Measurements from ENCODE around the gene MIOS.
A peak's percentile ranks its signal among the peaks of the same experiment; 100 is the strongest.

The MIOS gene

DNA sequence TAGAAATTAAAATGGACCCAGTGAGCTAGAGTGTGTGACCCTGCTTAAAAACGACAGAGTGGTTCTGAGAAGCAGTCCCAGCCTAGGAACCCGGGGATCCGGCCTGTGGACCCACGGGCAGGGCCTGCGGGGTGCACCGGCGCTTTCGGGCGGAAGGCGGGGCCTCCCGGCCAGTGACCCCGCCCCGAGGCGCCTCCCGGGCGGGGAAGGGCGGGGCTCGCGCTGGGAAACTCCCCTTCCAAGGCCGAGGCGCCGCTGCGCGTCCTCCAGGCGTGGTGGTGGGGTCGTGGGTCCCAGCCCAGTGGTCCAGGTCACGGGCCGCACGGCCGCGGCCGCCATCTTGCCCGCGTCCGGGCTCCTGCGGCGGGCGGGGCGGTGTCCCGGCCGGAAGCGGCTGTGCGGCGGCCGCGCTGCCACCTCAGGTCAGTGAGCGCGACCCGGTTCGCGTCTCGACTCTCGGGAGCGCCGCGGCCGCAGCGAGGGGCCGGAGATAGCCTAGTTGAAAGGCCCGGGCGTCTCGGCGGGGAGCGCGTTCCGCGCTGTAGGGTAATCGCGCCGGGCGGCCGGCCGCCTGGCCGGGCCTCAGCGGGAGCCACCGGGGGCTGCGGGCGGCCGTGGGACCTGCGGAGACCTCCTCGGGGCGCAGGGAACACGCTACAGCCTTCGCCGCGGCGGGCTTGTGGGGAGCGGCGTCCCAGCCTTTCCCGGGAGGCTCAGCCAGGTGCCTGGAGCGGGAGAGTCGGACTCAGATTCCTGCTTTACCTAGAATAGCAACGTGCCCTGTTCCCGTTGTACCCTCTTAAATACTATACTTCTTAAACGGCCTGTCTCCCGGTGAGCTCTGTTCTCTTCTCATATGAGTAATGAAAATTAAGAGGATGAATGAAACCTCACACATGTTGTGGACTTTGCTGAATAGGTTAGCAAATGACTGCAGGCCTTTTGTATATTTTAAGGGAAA is at the start of gene MIOS:
TSS of gene MIOS (plus strand) at position 234 of the 961 bp plus-strand sequence. CDS start 5,592 bp downstream, outside the sequence.
- peak; percentile 50 for DNase-seq

DNA sequence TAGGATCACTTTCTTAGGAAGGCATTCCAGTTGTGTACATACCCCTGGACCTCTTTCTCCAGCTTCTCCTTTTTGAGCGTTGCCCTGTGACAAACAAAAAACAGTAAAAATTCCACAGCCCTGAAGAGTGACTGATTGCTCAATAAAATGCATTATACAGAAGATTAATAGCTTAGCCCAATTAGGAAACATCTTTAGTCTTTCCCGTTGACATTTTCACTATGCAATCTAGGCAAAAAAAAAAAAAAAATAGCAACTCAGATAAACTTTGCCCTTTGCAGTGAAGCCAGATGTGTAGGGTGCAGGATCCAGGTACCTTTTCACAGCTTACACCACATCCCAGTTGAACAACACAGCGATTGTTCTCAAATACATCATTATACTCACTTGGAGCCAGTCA is 48.9 kb upstream of the MIOS start:
- DNase-seq, result no peak

DNA sequence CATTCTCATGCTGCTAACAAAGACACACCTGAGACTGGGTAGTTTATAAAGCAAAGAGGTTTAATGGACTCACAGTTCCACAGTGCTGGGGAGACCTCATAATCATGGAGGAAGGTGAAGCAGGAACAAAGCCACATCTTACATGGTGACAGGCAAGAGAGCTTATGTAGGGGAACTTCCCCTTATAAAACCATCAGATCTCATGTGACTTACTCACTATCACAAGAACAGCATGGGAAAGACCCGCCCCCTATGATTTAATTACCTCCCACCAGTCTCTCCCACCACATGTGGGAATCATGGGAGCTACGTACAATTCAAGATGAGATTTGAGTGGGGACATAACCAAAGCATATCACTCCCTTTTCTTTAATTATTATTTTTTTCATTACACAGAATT is 47.6 kb upstream of the MIOS start:
- DNase-seq, result no peak

DNA sequence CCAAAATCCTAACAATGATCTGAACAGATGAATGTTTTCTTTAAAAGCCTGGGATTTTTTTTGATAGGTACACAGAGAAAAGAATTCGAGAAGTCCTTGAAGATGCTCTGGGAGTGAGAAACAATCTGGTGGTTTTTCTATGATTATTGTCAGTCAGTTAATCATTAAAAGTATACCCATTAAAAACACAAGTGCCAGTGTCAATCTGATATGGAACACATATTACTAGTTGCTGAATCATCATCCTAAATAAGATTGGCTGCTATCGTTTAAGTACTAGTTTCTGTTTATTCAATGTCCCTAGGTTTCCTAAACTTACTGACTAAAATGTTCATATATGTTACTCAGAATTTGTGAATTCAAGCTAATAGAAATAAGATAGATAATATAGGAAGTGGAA is 47.2 kb upstream of the MIOS start:
- no peak for DNase-seq

DNA sequence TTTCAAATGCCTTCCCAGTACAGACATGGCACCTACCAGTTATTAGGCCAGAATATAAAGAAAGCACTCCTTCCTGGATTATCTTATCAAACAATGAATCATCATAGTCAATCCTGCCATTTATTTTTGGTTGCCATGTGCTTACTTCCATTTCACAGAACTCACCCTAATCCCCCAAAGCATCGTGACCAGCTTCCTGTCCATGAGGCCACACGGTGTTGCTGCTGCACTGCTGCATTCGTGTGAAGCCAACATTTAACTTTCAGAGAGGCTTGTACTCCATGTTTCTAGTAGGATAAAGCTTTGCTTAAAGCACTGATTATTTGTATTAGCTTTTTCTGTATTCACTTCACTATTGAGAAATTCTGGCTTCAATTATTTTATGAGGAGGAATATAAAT is 45.4 kb upstream of the MIOS start:
- DNase-seq, result no peak

DNA sequence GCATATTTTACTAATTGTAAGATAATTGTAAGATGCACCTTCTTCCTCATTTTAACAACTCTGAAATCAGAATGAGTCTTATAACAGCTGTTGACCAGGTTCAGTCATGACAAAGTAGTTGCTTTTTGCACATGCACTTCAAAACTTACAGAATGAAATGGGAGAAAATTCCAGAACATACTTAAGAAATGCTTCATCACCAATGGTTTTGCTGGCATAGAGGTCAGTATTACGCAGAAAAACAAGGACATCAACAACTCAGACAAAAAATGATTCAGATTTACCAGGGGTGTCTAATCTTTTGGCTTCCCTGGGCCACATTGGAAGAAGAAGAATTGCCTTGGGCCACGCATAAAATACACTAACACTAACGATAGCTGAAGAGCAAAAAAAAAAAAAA is 44.3 kb upstream of the MIOS start:
- no peak for DNase-seq

DNA sequence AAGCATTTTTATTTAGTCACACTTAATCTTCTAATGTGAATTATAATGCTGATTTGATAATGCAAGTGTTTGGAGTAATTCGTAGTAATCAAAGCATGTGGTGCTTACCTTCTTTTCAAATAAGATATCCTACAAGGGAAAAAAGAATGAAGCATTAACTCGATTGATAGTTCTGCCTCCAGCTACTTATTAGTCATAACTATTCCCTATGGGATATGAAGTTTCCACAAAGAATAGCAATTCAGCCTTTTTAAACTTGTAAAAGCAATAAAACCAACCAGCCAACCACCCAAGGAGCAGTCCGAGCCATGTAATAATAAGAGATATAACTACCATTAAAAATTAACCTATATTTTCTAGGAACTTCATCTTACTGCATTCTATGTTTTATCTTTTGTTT is 42.6 kb upstream of the MIOS start:
- no peak for DNase-seq

DNA sequence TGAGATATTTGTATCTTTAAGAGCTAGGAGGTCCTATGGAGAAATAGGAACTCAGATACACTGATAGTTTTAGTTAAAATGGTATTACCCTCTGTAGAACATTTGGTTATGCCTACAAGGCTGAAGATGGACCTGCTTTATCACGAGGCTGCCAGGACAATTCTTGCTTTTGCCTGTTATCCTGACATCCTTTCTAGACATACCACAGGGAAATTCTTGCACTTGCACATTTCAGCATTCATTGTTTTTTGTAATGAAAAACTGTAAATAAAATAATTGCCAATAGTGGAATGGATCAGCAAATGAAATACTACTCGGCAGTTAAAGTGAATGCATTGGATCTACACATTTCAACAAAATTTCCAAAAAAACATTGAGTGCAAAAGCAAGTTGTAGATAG is 40.7 kb upstream of the MIOS start:
- no peak for DNase-seq

DNA sequence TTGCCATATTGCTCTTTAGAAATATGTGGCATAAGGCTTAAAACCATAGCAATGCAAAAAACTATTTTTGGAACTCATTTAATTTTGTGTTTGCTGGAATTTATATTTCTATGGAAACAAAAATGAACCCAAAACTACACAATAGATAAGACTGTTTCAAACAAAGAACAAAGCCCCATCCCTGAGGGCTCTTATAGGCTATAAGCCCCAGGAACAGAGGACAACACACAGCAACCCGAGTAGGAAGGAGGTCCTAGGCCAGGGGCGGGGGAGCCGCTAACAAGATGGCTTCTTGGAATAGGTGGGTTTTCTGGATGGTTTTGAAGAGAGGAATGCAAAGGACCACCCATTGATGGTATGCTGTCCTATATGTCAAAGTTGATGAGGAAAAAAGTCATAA is 39.6 kb upstream of the MIOS start:
- no peak for DNase-seq

DNA sequence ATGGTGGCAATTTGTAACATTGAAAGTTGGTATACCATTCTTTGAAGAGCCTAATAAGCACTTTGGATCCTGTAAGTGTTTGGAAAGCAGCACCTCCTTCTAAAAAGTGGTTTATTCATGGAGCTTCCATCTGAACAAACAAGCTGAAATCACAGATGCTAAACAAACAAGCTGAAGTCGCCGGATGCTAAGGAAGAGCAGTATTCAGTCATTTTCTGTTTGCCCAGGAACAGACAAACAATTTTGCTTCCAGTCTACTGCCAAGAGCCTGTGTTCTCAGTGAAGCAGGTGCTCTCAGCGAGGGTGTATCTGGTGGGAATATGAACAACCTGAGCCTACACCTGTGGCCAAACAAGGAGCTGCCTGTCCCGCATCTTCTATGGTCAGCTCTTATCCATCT is 37.4 kb upstream of the MIOS start:
- no peak for DNase-seq

DNA sequence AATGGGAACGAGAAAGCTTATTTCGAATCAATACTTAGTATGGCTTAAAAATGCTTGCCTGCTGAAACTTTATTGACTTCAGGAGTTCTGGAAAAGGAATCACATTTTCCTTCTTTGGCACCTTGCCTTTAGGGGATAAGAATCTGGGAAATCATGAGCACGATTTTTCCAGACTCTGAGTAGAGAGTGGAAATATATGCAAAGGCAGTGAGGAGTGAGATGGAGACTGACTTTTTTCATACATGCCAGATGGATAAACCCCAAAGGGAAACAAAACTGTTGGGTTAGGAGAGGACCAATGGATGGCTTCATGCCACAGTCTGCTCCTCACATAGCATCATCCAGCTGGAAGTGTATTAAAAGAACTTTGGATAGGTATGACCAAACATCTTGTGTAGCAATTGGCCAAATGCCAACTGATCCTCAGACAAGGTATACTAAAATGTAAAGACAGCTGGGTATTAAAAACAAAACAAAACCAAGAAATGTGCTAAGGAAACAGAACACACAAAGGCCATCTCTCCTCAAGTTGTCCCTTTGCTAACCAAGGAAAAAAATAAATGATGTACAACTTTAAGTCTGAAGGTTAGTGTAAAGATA is 32.8 kb upstream of the MIOS start:
- DNase-seq, result no peak

DNA sequence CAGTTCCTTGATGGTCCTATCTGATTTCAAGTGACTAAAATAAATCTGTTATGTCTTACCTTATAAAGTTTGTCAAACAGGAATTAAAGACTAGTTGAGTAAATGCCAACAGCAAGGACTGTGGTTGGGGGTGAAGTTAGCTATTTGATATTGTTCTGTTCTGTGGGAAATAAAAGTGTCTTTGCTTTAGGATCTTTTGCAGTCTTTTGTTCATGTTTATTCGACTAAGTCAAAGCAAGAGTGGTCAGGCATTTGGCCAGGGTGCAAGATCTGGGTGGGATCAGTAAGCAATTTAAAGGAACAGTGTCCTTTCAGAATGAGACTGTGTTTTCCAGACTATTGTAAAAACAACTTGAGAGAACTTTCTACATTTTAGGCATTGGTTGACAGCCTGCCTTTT is 31.0 kb upstream of the MIOS start, which contains the start of gene COL28A1:
TSS of gene COL28A1 (minus strand) at position 183 of the 400 bp plus-strand sequence. CDS start 2,998 bp downstream, outside the sequence.
- DNase-seq, result no peak

DNA sequence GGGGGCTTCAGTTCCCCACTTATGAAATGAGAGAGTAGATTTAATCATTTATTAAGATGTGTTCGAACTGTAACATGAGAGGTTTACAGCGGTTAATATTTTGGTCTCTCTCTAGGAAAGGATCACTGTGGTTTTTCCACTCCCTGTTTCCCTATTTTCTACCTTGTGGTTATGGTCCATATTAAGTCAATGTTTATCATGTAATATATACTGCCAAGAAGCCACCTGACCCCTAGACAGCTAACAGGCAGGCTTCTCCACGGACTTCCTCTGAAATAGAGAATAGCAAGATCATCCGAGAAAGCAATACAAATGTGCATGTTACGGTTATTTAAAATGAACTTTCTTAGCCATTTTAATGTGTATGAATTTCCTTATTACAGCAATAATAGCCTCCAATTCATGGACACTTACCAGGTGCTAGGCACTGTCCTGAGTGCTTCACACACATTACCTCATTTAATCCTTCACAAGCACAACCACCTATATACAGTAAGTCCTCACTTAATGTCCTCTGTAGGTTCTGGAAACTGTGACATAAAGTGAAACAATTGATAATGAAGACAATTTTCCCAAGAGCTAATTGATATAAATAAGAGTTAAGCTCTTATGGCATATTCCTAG is 30.2 kb upstream of the MIOS start:
- DNase-seq, result no peak

DNA sequence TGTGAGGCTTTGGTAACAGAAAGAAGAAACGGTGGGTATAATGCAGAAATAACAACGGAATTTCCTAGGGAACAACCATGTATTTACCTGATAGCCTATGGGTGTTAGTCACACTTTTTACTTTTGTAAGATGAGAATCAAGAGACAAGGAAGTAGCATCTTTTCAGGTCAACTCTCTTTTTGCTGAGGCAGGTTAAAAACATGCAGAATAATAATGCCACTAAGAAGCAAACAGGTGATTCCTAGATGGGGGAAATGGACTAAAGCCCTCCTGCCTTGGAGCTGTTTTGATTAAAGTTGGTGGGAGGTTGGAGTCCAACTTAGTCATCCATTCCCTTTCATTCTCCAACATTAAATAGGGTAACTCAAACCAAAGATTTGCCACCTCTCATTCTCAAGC is 29.0 kb upstream of the MIOS start:
- no peak for DNase-seq

DNA sequence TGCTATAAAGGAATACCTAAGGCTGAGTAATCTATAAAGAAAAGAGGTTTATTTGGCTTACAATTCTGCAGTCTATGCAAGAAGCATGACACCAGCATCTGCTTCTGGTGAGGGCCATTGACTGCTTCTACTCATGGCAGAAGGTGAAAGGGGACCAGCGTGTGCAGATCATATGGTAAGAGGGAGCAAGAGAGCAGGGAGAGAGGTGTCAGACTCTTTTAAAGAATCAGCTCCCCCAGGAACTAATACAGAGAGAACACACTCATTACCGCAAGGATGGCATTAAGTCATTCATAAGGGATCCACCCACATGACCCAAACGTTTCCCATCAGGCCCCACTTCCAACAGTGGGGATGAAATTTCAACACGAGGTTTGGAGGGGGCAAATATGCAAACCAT is 27.5 kb upstream of the MIOS start:
- no peak for DNase-seq

DNA sequence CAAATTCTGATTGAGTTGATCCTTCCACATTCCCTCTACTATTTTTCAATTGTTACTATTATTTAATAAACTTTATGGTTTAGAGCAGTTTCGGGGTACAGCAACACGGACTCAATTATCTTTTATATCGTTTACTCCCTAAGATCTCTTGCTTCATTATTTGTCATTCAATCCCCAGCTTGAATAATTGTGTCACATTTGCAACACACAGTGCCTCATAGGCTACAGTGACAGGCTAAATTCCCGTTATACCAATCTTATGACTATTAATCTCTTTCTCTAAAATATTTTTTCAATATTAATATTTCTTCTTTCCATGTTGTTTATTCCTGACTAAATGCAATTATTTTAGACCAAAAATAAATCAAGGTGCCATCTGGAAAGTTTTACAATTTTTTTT is 27.0 kb upstream of the MIOS start:
- DNase-seq, result no peak

DNA sequence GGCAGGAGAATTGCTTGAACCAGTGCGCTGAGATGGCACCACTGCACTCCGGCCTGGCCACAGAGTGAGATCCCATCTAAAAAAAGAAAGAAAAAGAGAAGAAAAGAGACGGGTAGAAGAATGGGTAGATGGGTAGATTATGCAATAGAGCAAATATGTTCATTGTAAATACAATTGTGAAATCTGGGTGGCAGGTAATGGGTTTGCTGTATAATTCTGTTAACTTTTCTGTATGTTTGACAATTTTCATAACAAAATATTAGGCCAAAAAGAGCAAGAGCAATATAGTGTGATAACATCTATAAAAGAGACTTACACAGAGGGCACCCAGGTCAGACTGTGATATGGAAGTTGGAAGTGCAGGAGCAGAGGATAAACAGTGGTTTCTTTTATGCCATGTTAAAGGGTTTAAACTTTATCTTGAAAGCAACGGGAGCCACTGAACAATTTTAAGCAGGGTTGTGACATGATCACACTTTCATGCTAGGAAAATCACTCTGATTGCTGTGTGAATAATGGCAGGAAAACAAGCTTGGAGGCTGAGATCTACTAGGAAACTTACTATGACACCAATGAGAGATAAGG is 24.3 kb upstream of the MIOS start:
- DNase-seq, result no peak

DNA sequence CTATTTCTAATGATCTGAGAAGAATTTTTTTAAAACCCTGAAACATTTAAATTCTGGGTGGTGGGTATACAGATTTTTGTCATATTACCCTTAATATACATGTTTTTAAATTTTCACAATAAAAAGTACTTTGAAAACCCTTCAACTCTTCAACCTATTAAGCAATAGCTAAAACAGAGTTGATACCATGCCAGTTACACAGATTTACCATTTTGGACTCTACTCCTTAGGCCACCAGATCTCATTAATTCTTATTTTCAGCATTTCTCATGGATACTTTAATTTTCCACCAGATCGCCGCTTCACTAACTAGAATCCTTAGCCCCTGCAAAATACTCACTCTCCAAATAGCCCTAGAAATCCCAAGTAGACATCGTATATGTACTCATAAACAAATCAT is 18.3 kb upstream of the MIOS start:
- no peak for DNase-seq

DNA sequence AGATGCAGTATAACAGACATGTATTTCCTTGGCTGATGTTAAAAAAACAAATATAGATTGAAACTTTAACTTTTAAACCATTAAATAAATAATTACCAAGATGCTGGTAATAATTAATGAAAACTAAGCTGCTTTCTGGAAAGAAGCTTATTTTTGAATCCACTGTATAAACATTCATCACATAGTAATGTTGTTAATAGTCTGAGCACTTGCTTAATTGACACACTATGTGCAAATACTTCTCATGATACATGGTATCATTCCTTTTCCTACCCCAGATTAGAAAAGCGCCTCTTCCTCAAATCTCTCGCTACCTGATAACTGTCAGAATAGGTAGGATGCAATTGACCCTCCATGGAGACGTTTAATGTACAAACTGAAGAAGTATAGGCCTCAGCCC is 16.0 kb upstream of the MIOS start:
- no peak for DNase-seq

DNA sequence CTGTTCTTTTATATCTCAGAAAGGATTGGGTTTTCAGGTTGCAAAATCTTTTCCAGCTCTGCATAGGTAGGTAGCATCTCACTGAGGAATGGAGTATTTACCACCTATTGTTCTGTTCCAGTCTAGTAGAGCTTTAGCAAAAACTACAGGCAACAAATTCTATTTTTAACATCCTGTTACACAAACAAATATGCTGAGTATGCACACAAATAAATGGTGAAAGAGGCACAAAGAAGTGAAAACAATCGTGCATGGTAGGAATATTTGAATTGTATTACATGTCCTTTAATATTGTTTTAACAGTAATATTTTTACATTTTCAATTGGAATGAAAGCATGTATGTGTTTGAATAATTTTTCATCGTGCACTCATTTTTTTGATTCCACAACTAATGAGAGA is 14.5 kb upstream of the MIOS start:
- no peak for DNase-seq

DNA sequence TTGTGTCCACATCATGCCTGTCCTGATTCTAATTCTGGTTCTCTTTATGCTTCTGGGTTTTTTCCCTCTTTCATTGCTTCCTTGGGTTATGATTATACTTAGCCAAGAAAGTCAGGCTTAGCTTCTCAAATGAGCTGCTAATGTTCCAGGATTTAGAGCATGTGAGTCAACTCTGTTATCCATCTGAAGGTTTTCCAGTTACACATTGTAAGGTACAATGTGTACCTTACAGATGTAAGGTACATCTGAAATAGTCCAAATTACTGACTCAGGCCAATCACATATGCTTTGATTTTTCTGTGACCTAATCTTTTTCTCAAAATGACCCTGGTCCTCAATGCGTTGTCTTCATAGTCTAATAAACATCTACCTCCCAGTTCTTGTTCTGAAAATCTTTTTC is 13.3 kb upstream of the MIOS start:
- DNase-seq, result no peak

DNA sequence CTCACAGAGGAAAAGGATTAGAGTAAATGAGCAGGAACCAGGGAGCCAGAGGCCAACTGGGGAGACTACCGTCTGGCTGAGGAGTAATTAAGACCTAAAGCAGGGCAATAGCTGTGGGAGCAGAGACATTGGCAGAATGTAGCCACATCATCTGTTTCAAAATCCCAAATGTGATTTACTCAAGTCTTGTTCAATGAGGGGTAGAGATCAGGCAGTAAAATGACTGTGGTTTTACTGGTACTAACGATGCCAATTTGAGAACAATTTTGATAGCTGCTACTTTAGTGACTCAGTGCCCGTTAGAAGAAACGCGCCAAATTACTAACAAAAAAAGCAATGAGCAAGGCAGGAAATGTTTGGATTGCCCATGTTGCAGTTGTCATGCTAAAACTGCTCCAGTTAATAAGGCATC is 12.7 kb upstream of the MIOS start:
- DNase-seq, result peak; percentile 71
